ENCODE results near the gene CCDC3.

The CCDC3 gene

GRCh38 chr10:12909182-12909835, 92.2 kb downstream of the CCDC3 start:
- H3K4me3 ChIP-seq (ENCODE audit: low read depth, low read length): no peak overlapping the region
- no peak for TF ChIP-seq CTCF (IDR thresholded peaks at IDR 0.05; ENCODE audit: low read depth, low read length)

- no peak for TF ChIP-seq CTCF (IDR thresholded peaks at IDR 0.05; ENCODE audit: low read depth, low read length)
- H3K4me3 ChIP-seq (ENCODE audit: low read depth, low read length): no peak overlapping the region
Observed at GRCh38 chr10:12908773-12909172, 92.7 kb downstream of the CCDC3 start.

- no peak overlapping the region for H3K4me3 ChIP-seq (ENCODE audit: low read depth, low read length)
- TF ChIP-seq CTCF (IDR thresholded peaks at IDR 0.05; ENCODE audit: low read depth, low read length): no peak
Observed at GRCh38 chr10:12907656-12908055, 93.9 kb downstream of the CCDC3 start.

GRCh38 chr10:12906051-12906541, 95.4 kb downstream of the CCDC3 start:
- H3K4me3 ChIP-seq (ENCODE audit: low read depth, low read length): no peak overlapping the region
- TF ChIP-seq CTCF (IDR thresholded peaks at IDR 0.05; ENCODE audit: low read depth, low read length): no peak

GRCh38 chr10:12905067-12905466, 96.4 kb downstream of the CCDC3 start:
- no peak overlapping the region for H3K4me3 ChIP-seq (ENCODE audit: low read depth, low read length)
- TF ChIP-seq CTCF (IDR thresholded peaks at IDR 0.05; ENCODE audit: low read depth, low read length): no peak

- H3K4me3 ChIP-seq (ENCODE audit: low read depth, low read length): no peak overlapping the region
- no peak for TF ChIP-seq CTCF (IDR thresholded peaks at IDR 0.05; ENCODE audit: low read depth, low read length)
Observed at GRCh38 chr10:12902851-12903358, 98.6 kb downstream of the CCDC3 start.

GRCh38 chr10:12902135-12902572, 99.4 kb downstream of the CCDC3 start:
- peak; percentile 45 for TF ChIP-seq CTCF (IDR thresholded peaks at IDR 0.05; ENCODE audit: low read depth, low read length)
- no peak overlapping the region for H3K4me3 ChIP-seq (ENCODE audit: low read depth, low read length)
